DMS153 (cell line): ENCODE data around the gene MS4A18.

Source experiments
- DNase-seq: peaks from one replicate; lab custom pipeline; 2025; lab: John Stamatoyannopoulos, UW

MS4A18 gene

GRCh38 chr11:60766547-60766946, 42.0 kb downstream of the MS4A18 start:
- DNase-seq: no peak

- DNase-seq: no peak
Observed at GRCh38 chr11:60767388-60767811, 42.9 kb downstream of the MS4A18 start.

GRCh38 chr11:60768202-60768601, 43.7 kb downstream of the MS4A18 start:
- no peak for DNase-seq

GRCh38 chr11:60769273-60769672, 44.8 kb downstream of the MS4A18 start:
- DNase-seq: no peak

- DNase-seq: no peak
Observed at GRCh38 chr11:60769811-60770210, 45.3 kb downstream of the MS4A18 start.

GRCh38 chr11:60771146-60771545, 46.6 kb downstream of the MS4A18 start:
- no peak for DNase-seq

GRCh38 chr11:60771879-60772525, 47.5 kb downstream of the MS4A18 start:
- DNase-seq: no peak

- DNase-seq: no peak
Observed at GRCh38 chr11:60772666-60773065, 48.1 kb downstream of the MS4A18 start.

- DNase-seq: no peak
Observed at GRCh38 chr11:60774726-60775125, 50.2 kb downstream of the MS4A18 start.

- peak; percentile 87 for DNase-seq
Observed at GRCh38 chr11:60775420-60775961, 51.0 kb downstream of the MS4A18 start.

GRCh38 chr11:60776167-60776566, 51.6 kb downstream of the MS4A18 start:
- no peak for DNase-seq

- DNase-seq: no peak
Observed at GRCh38 chr11:60777106-60777505, 52.6 kb downstream of the MS4A18 start.

- DNase-seq: no peak
Observed at GRCh38 chr11:60777572-60777971, 53.1 kb downstream of the MS4A18 start.

- DNase-seq: no peak
Observed at GRCh38 chr11:60780065-60780464, 55.5 kb downstream of the MS4A18 start.

- DNase-seq: no peak
Observed at GRCh38 chr11:60780774-60781173, 56.3 kb downstream of the MS4A18 start.

GRCh38 chr11:60781286-60781980, 56.9 kb downstream of the MS4A18 start:
- no peak for DNase-seq

- no peak for DNase-seq
Observed at GRCh38 chr11:60781981-60782316, 57.4 kb downstream of the MS4A18 start.

GRCh38 chr11:60782393-60783140, 58.0 kb downstream of the MS4A18 start:
- DNase-seq: no peak

- no peak for DNase-seq
Observed at GRCh38 chr11:60783141-60783484, 58.6 kb downstream of the MS4A18 start.

GRCh38 chr11:60783911-60784310, 59.4 kb downstream of the MS4A18 start:
- no peak for DNase-seq

- no peak for DNase-seq
Observed at GRCh38 chr11:60785136-60785535, 60.6 kb downstream of the MS4A18 start, which contains the start of gene MS4A10. Gene MS4A10 (plus strand): TSS chr11:60785333. CDS start chr11:60790336, 5,003 bp downstream.

- no peak for DNase-seq
Observed at GRCh38 chr11:60785806-60786361, 61.4 kb downstream of the MS4A18 start.
